Measurements from ENCODE around the gene CHP1. TPM values are rescaled to one million over a fixed set of nuclear protein-coding genes. Genes with fewer than 3 reads are reported as not detected.
A peak's percentile ranks its signal among the peaks of the same experiment; 100 is the strongest.

CHP1 gene
- total and polyA plus RNA-seq, 2 of the 8 experiments (the other 6 are each of a cell fraction or from before 2014, with no cell fraction given), result 45.2 to 89.0 TPM

DNA sequence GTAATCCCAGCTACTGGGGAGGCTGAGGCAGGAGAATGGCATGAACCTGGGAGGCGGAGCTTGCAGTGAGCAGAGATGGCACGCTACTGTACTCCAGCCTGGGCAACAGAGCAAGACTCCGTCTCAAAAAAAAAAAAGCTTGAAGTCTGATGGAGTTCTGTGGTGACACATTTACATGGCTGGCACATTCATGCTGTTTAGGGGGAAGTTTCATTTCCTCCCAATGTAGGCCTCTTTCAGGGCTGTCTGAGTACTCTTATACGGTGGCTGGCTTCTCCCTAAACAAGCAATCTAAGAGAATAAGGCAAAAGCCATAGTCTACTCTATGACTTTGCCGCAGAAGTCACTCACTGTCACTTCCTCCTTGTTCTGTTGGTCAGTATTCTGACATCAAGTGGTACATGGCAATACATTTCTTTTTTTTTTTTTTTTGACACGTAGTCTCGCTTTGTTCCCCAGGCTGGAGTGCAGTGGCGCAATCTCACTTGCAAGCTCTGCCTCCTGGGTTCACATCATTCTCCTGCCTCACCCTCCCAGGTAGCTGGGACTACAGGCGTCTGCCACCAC, 60.1 kb downstream of the CHP1 start:
- H3K27me3 ChIP-seq (replicated peaks in 1 of 4; ENCODE audit: control insufficient read depth in 3 of 4, extremely low read depth in 1 of 4, insufficient read depth in 3 of 4, low read length in 3 of 4), result no peaks in the 10 kb centered on the region
- no peak overlapping the region for H2BK15ac ChIP-seq (ENCODE audit: low read length)
- no peaks in the 10 kb centered on the region for H3K4me1 ChIP-seq (replicated peaks in 1 of 4; ENCODE audit: control insufficient read depth in 3 of 4, insufficient read depth in 4 of 4, low read length in 3 of 4)
- H3K23ac ChIP-seq (ENCODE audit: insufficient read length), result no peak overlapping the region
- no peak overlapping the region for H3K18ac ChIP-seq (ENCODE audit: extremely low read depth, low read length)
- 93% methylated on average over 9 of the region's 9 CpGs; no CpG with 5 or more reads in 1 of the 2 experiments for WGBS, 2 experiments (ENCODE audit: extremely low coverage in 1 of 2, insufficient coverage in 1 of 2, insufficient read length in 1 of 2, insufficient replicate concordance in 2 of 2, low coverage in 1 of 2, low lambda C conversion rate in 2 of 2, missing lambda C conversion rate in 1 of 2)
- no peak overlapping the region for H3K4me2 ChIP-seq (ENCODE audit: insufficient read depth in 1 of 2, low read depth in 2 of 2, low read length in 2 of 2)
- FAIRE-seq (no peak), DNase-seq (ENCODE audit: low read depth in 1 of 2, low spot score in 2 of 2) (no peak)
- no peak overlapping the region for H4K5ac ChIP-seq (ENCODE audit: insufficient read length, low read depth, low read length)
- CTCF ChIA-PET (ENCODE audit: partially characterized antibody), result interaction anchor here (0.7 to 0.9 kb wide), 2 partner anchors 10 to 385 kb away, joined by 3 read pairs; no protein-coding TSS in a partner anchor
- no peak overlapping the region for H3K9ac ChIP-seq (replicated peaks in 1 of 4; ENCODE audit: extremely low read depth in 1 of 4, low read depth in 3 of 4, low read length in 3 of 4)
- H3K4me3 ChIP-seq (ENCODE audit: extremely low read depth in 1 of 4, insufficient read depth in 2 of 4, low read depth in 3 of 4, low read length in 4 of 4), result no peak overlapping the region
- no peak overlapping the region for H2BK20ac ChIP-seq (ENCODE audit: low read length)
- no peak overlapping the region for H2BK120ac ChIP-seq (replicated peaks; ENCODE audit: low read depth, low read length)
- no peak overlapping the region for H2AK5ac ChIP-seq (ENCODE audit: low read depth, low read length)
- H3K36me3 ChIP-seq (ENCODE audit: control insufficient read depth in 2 of 4, insufficient read depth in 4 of 4, low read length in 3 of 4), result peaks cover 14 to 65% (median 41%) of the 10 kb centered on the region in 4 experiments
- H4K8ac ChIP-seq (ENCODE audit: extremely low read depth, insufficient read depth, low read length), result no peak overlapping the region
- no peak overlapping the region for H3K14ac ChIP-seq (ENCODE audit: insufficient read length)
- H3K23me2 ChIP-seq (ENCODE audit: low read depth, low read length), result no peaks in the 10 kb centered on the region
- H3K9me3 ChIP-seq (ENCODE audit: insufficient read depth in 2 of 2, low read depth in 1 of 2, low read length in 1 of 2), result no peaks in the 10 kb centered on the region
- no peak overlapping the region for H3K56ac ChIP-seq (replicated peaks; ENCODE audit: insufficient read length, low read depth, low read length)
- peaks cover 3% of the 10 kb centered on the region; the same call in 1 of the 2 replicates for H3K79me1 ChIP-seq (ENCODE audit: low read depth, low read length)
- no peak overlapping the region for H2BK5ac ChIP-seq (ENCODE audit: low read depth, low read length)
- no peak overlapping the region for H2AFZ ChIP-seq (ENCODE audit: low read length)
- no peak overlapping the region for H3K4ac ChIP-seq (replicated peaks; ENCODE audit: insufficient read length, low read depth, low read length)
- H3K79me2 ChIP-seq (ENCODE audit: control insufficient read depth in 1 of 2, insufficient read depth in 2 of 2, low read length in 2 of 2), result peaks cover 0 to 47% of the 10 kb centered on the region in 2 experiments; a peak in 3 of 4 replicates
- peaks cover 5 to 7% of the 10 kb centered on the region in 2 experiments for H4K20me1 ChIP-seq (replicated peaks in 1 of 2; ENCODE audit: control insufficient read depth in 1 of 2, insufficient read depth in 2 of 2, low read length in 2 of 2)
- H3K27ac ChIP-seq (ENCODE audit: low read depth, low read length), result no peak overlapping the region
- H4K91ac ChIP-seq (replicated peaks; ENCODE audit: insufficient read length, low read length), result no peak overlapping the region
- TF ChIP-seq POLR2A (IDR thresholded peaks at IDR 0.05; ENCODE audit: control extremely low read depth in 1 of 2, low read depth in 2 of 2, low read length in 2 of 2) (peak in 1 of 2 experiments; percentile 11; a peak in 1 of 3 replicates), TCF12 (IDR thresholded peaks at IDR 0.05; ENCODE audit: low read depth, low read length) (no peak)
- no peak overlapping the region for H2BK12ac ChIP-seq (ENCODE audit: low read depth, low read length)
- POLR2A ChIA-PET (ENCODE audit: partially characterized antibody), result interaction anchor here (0.6 to 4.0 kb wide), 7 partner anchors 7 to 42 kb away, joined by 3 to 18 read pairs (median 5); partner anchors contain the start of genes NUSAP1 and OIP5
